Thoracic aorta (tissue), 2 donors: ENCODE measurements around the gene UACA. TPM values are rescaled to one million over a fixed set of nuclear protein-coding genes. Genes with fewer than 3 reads are reported as not detected.

Experiments used
- ATAC-seq: fragments of 150-250 bp; one replicate; pipeline ENCODE4 v1.8.0; 2017; ENCODE audit warnings: low read depth; ENCODE audit not compliant: insufficient number of reproducible peaks, low FRiP score
- DNase-seq: peaks from one replicate; pipeline ENCODE4 v3.0.0-alpha.2; 2020; ENCODE audit warnings: low spot score
- H3K27ac ChIP-seq, 2 donors: fragments of 200-600 bp; sonication (generic); 1 replicate in 1 of 2; 2 replicates in 1 of 2; pipeline ENCODE4 v1.5.1; 2016; ENCODE audit warnings: mild to moderate bottlenecking in 2 of 2, moderate library complexity in 2 of 2
- H3K27me3 ChIP-seq: fragments of 200-600 bp; sonication (generic); replicated peaks from 2 replicates; pipeline ENCODE4 v1.6.0; 2016; ENCODE audit warnings: mild to moderate bottlenecking; ENCODE audit not compliant: insufficient read depth
- H3K36me3 ChIP-seq: fragments of 200-600 bp; sonication (generic); one replicate; pipeline ENCODE4 v1.5.1; 2016
- H3K4me1 ChIP-seq, 2 donors: fragments of 200-600 bp; sonication (generic); 1 replicate in 1 of 2; 2 replicates in 1 of 2; pipeline versions ENCODE4 v1.5.1 to v1.6.0; 2016; ENCODE audit warnings: low read depth in 2 of 2, mild to moderate bottlenecking in 1 of 2; ENCODE audit not compliant: control insufficient read depth in 1 of 2
- H3K4me3 ChIP-seq: fragments of 200-600 bp; sonication (generic); 2 replicates; pipeline ENCODE4 v1.5.1; 2016; ENCODE audit warnings: mild to moderate bottlenecking
- H3K9me3 ChIP-seq: fragments of 200-600 bp; sonication (generic); 2 replicates; pipeline ENCODE4 v1.5.1; 2016
- CTCF ChIP-seq: fragments of 200-600 bp; sonication (generic); IDR thresholded peaks from one replicate; pipeline ENCODE4 v1.5.1; 2019; ENCODE audit warnings: antibody characterized with exemption
- total RNA-seq, 2 donors: library from RNA; depleted of rRNA; stranded (reverse); fragments of >200 nt; gene quantifications; one replicate each; pipeline versions ENCODE4 v1.1.0 to v1.2.3, GENCODE V29; 2016

Gene UACA
- total RNA-seq, 2 donors from 2014 or later, result 107 to 118 TPM

DNA sequence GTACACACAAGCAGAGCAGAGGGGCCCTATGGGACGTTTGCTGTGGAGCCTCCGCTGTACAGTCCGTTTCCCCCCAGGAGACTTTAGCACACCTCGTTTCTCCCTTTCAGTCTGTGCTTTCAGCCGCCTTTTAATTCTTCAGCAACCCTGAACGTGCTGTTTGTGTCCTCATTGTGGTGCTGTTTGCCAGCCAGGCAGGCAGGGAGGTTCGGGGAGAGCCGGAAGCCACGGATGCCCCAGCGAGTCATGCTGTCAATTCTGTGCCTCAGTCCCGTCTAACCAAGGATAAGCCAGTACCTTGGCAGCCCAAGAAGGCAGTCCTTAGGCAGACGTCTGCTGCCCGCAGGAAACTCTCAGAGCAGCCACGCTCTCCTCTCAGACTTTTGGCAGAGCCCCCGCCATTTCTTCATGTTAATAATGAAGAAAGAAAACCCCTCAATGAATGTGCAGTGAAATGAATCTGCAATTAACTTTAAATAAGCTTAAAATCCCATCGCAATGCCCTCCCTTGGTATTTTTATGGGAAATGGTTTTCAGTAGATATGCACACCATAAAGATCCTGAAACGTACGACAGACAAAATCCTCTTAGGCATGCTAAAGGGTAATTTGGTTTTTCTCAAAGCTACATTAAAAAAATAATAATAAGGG, 158.6 kb downstream of the UACA start:
- Histone ChIP-seq H3K4me1 (peaks cover 10 to 24% of the 10 kb centered on the region in 2 donors), H3K36me3 (no peaks in the 10 kb centered on the region), H3K9me3 (no peaks in the 10 kb centered on the region), H3K27me3 (no peaks in the 10 kb centered on the region), H3K4me3 (no peak overlapping the region), H3K27ac (no peak overlapping the region)
- peak; percentile 7 for TF ChIP-seq CTCF
- DNase-seq (no peak), ATAC-seq (peak; percentile 45)

Other genes starting within 250 kb of the UACA start
- gene LARP6, start 90.6 kb upstream of the UACA start, total RNA-seq, result 10 to 100 TPM; 43.3 to 92.6 TPM
- gene THAP10, start 128.9 kb upstream of the UACA start, total RNA-seq, result 1 to 10 TPM in 1 of 2 donors, under 1 TPM in 1; 0.81 to 1.4 TPM
- 1 to 10 TPM; 8.9 to 9.4 TPM for gene LRRC49, start 129.3 kb upstream of the UACA start, total RNA-seq